GM18526 (cell line): ENCODE results near the gene ZNF607.
A peak's percentile ranks its signal among the peaks of the same experiment; 100 is the strongest.

Experiments used
- POLR2A ChIP-seq: IDR thresholded peaks from 3 replicates; pipeline ENCODE4 v1.6.1; 2011; ENCODE audit not compliant: insufficient read length; ENCODE audit errors: extremely low read depth

ZNF607 gene

GRCh38 chr19:37655689-37656371 is 63.7 kb downstream of the ZNF607 start:
- peak; percentile 64 for TF ChIP-seq POLR2A

- no peak for TF ChIP-seq POLR2A
Observed at GRCh38 chr19:37655301-37655688, 64.3 kb downstream of the ZNF607 start, which contains the start of gene ZFP30. TSS of gene ZFP30 (minus strand) at chr19:37655465. CDS start at chr19:37647822, 7,643 bp downstream.

GRCh38 chr19:37654629-37655300 is 64.8 kb downstream of the ZNF607 start:
- peak; percentile 39 for TF ChIP-seq POLR2A

GRCh38 chr19:37654118-37654517 is 65.4 kb downstream of the ZNF607 start:
- no peak for TF ChIP-seq POLR2A
